GM06990 (cell line): ENCODE results near the gene PRR13.
"Not testable (repeated sequence)": the region's sequence is repeated elsewhere in the genome, so short reads cannot be mapped to it uniquely, and the experiment has no call there.

Experiments used
- DNase-seq: peaks from one replicate; pipeline ENCODE4 v3.0.0-alpha.2; 2011; ENCODE audit not compliant: insufficient read length; ENCODE audit errors: extremely low read depth
- H3K27me3 ChIP-seq: replicated peaks from 2 replicates; pipeline ENCODE4 v1.6.0; 2011; ENCODE audit warnings: low read length; ENCODE audit not compliant: control insufficient read depth, insufficient read depth
- H3K36me3 ChIP-seq: 2 replicates; pipeline ENCODE4 v1.5.1; 2011; ENCODE audit warnings: low read length; ENCODE audit not compliant: control insufficient read depth, insufficient read depth
- H3K4me3 ChIP-seq: replicated peaks from 2 replicates; pipeline ENCODE4 v1.5.1; 2011; ENCODE audit warnings: low read depth, mild to moderate bottlenecking, control low read depth, low read length
- CTCF ChIP-seq: IDR thresholded peaks from 2 replicates; pipeline ENCODE4 v1.5.1; 2011; ENCODE audit warnings: low read length, control low read depth, mild to moderate bottlenecking, inconsistent platforms; ENCODE audit not compliant: insufficient read depth, poor library complexity, severe bottlenecking

Gene PRR13, protein sequence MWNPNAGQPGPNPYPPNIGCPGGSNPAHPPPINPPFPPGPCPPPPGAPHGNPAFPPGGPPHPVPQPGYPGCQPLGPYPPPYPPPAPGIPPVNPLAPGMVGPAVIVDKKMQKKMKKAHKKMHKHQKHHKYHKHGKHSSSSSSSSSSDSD

GRCh38 chr12:53441040-53441833 lies at the start of gene PRR13:
Gene PRR13, plus strand, starts transcription at chr12:53441734. Its CDS starts 981 bp downstream, at chr12:53442715.
- peaks cover 10% of the 10 kb centered on the region for H3K36me3 ChIP-seq
- no peak for TF ChIP-seq CTCF

GRCh38 chr12:53399896-53400295 lies 41.6 kb upstream of the PRR13 start:
- Histone ChIP-seq H3K27me3 (no peaks in the 10 kb centered on the region), H3K36me3 (no peaks in the 10 kb centered on the region; the same call in 1 of the 2 replicates)
- no peak for TF ChIP-seq CTCF

More at GRCh38 chr12:53441040-53441833, at the start of gene PRR13:
- Histone ChIP-seq H3K4me3 (peak within 1 kb of the TSS; percentile 78), H3K27me3 (no peaks in the 10 kb centered on the region)
- peak; percentile 93 for DNase-seq

GRCh38 chr12:53402351-53402750 lies 39.2 kb upstream of the PRR13 start:
- H3K4me3 ChIP-seq, DNase-seq, H3K36me3 ChIP-seq, H3K27me3 ChIP-seq: not testable (repeated sequence)

More at GRCh38 chr12:53399896-53400295, 41.6 kb upstream of the PRR13 start:
- no peak overlapping the region for H3K4me3 ChIP-seq
- no peak for DNase-seq

GRCh38 chr12:53402871-53403270 lies 38.7 kb upstream of the PRR13 start:
- no peaks in the 10 kb centered on the region for H3K27me3 ChIP-seq
- no peak overlapping the region for H3K4me3 ChIP-seq
- H3K36me3 ChIP-seq: peaks cover 3% of the 10 kb centered on the region; the same call in 1 of the 2 replicates
- TF ChIP-seq CTCF: no peak
- no peak for DNase-seq

DNA sequence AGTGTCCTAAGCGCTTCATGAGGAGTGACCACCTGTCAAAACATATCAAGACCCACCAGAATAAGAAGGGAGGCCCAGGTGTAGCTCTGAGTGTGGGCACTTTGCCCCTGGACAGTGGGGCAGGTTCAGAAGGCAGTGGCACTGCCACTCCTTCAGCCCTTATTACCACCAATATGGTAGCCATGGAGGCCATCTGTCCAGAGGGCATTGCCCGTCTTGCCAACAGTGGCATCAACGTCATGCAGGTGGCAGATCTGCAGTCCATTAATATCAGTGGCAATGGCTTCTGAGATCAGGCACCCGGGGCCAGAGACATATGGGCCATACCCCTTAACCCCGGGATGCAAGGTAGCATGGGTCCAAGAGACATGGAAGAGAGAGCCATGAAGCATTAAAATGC lies 30.6 kb upstream of the PRR13 start:
- H3K27me3 ChIP-seq: no peaks in the 10 kb centered on the region
- no peak overlapping the region for H3K4me3 ChIP-seq
- no peak for DNase-seq
- TF ChIP-seq CTCF: no peak
- H3K36me3 ChIP-seq: peaks cover 8% of the 10 kb centered on the region

DNA sequence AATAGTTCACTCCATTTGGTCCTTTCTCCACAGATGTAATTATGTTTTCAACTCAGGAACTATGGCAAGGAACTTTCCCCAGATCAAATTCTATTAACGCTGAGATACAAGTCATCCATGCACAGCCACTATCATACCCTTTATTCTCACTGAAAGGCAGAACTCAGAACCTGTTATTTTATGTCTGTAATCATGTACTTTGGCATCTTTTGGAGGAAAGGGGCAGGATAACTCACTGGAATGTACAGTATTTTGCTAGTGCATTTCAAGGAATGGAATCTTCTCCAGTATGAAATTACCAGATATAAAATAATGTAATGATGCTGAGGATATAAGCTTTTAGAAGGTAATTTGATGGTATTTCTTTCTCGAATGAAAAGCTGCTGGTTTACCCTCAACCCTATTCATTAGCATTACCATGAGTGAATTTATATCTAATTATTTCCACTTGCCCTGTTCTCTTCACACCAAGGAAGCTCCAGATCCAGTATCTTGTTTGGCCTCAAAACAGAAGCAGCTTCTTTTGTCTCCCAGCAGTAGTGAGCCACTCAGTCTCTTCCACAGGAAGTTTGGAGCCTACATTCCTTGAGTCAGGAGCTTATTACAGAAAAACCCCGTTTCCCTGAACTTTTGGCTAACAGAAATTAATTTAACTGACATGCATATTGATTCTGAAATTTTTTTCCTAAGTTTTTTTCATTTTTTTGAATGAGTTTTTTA lies 27.9 kb upstream of the PRR13 start:
- H3K36me3 ChIP-seq: peaks cover 5% of the 10 kb centered on the region
- H3K27me3 ChIP-seq: no peaks in the 10 kb centered on the region
- TF ChIP-seq CTCF: no peak
- no peak for DNase-seq
- H3K4me3 ChIP-seq: no peak overlapping the region
